Calu3 (cell line): ENCODE data around the gene MYOCD. TPM values are rescaled to one million over a fixed set of nuclear protein-coding genes. Genes with fewer than 3 reads are reported as not detected.

Experiments used
- BruUV-seq: library from RNA; stranded (reverse); fragments of 400-500 nt; replicated peaks from 2 replicates; lab custom pipeline; 2021; lab: Mats Ljungman, UMichigan
- CTCF ChIA-PET: fragments of 300-600 bp; sonication (Branson Sonifier 250); formaldehyde crosslinking; loops from one replicate; lab custom pipeline; 2022; ENCODE audit warnings: antibody characterized with exemption; lab: Charles Lee
- DNase-seq: peaks from one replicate; pipeline ENCODE4 v3.0.0; 2022
- H3K27ac Mint-ChIP-seq: one replicate; pipeline ENCODE4 v1.8.0; 2022; ENCODE audit warnings: mixed read lengths; ENCODE audit not compliant: unreplicated experiment
- H3K27me3 Mint-ChIP-seq: one replicate; pipeline ENCODE4 v1.8.0; 2022; ENCODE audit warnings: mixed read lengths; ENCODE audit not compliant: unreplicated experiment
- H3K36me3 Mint-ChIP-seq: one replicate; pipeline ENCODE4 v1.8.0; 2022; ENCODE audit warnings: mild to moderate bottlenecking, moderate library complexity, mixed read lengths; ENCODE audit not compliant: insufficient read depth, unreplicated experiment
- H3K4me1 Mint-ChIP-seq: one replicate; pipeline ENCODE4 v1.8.0; 2022; ENCODE audit warnings: mild to moderate bottlenecking, low read depth, mixed read lengths; ENCODE audit not compliant: unreplicated experiment
- H3K4me3 Mint-ChIP-seq: one replicate; pipeline ENCODE4 v1.8.0; 2022; ENCODE audit warnings: mild to moderate bottlenecking, low read depth, moderate library complexity, mixed read lengths; ENCODE audit not compliant: unreplicated experiment
- H3K9me3 Mint-ChIP-seq: one replicate; pipeline ENCODE4 v1.8.0; 2022; ENCODE audit warnings: low read depth, mixed read lengths; ENCODE audit not compliant: unreplicated experiment
- intact Hi-C: fragments of 100-400 bp; cut with micrococcal nuclease; formaldehyde crosslinking; loops from one replicate; pipeline ENCODE4 v1.10.0; 2022; ENCODE audit not compliant: unreplicated experiment
- total RNA-seq: library from RNA; stranded (reverse); gene quantifications from 2 replicates; pipeline ENCODE4 v1.2.3, GENCODE V29; 2022
- TF ChIP-seq, protein P1 (sequence below): fragments of 200-600 bp; IDR thresholded peaks from one replicate; pipeline ENCODE4 v1.8.0; 2022; ENCODE audit warnings: antibody characterized with exemption; ENCODE audit not compliant: unreplicated experiment

The MYOCD gene
- total RNA-seq, 1 experiment from 2014 or later: not detected

GRCh38 chr17:12655936-12656335 lies 9.8 kb upstream of the MYOCD start:
- H3K36me3 Mint-ChIP-seq: no peaks in the 10 kb centered on the region
- BruUV-seq: no TSS peak
- no peak overlapping the region for H3K27ac Mint-ChIP-seq
- TF ChIP-seq, protein P1, sequence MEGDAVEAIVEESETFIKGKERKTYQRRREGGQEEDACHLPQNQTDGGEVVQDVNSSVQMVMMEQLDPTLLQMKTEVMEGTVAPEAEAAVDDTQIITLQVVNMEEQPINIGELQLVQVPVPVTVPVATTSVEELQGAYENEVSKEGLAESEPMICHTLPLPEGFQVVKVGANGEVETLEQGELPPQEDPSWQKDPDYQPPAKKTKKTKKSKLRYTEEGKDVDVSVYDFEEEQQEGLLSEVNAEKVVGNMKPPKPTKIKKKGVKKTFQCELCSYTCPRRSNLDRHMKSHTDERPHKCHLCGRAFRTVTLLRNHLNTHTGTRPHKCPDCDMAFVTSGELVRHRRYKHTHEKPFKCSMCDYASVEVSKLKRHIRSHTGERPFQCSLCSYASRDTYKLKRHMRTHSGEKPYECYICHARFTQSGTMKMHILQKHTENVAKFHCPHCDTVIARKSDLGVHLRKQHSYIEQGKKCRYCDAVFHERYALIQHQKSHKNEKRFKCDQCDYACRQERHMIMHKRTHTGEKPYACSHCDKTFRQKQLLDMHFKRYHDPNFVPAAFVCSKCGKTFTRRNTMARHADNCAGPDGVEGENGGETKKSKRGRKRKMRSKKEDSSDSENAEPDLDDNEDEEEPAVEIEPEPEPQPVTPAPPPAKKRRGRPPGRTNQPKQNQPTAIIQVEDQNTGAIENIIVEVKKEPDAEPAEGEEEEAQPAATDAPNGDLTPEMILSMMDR: no peak
- CTCF ChIA-PET: no interaction called here
- intact Hi-C loops: no loop called here
- peaks cover 10% of the 10 kb centered on the region for H3K27me3 Mint-ChIP-seq
- no peaks in the 10 kb centered on the region for H3K4me1 Mint-ChIP-seq
- H3K4me3 Mint-ChIP-seq: no peak overlapping the region
- no peak for DNase-seq
- H3K9me3 Mint-ChIP-seq: no peaks in the 10 kb centered on the region

DNA sequence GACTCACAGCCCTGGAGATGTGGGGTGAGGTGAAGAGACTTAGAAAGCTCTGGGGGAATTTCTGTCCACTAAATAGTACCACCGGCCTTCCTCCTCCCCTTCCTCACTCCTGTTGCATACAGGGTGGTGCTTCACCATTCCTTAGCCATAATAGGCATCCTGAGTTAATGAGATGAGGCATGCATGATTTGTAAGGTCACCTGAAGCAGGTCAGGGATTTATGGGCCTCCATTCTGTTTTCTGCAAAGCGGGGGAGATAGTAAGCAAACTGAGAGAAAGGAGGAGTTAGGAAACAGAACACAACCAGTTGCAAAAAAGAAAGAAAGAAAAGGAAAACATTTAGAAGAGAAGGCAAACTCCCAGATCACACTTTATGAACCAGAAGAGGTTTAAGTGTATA lies 9.3 kb upstream of the MYOCD start:
- intact Hi-C loops: no loop called here
- H3K4me1 Mint-ChIP-seq: no peaks in the 10 kb centered on the region
- CTCF ChIA-PET: no interaction called here

GRCh38 chr17:12659500-12659899 lies 6.2 kb upstream of the MYOCD start:
- BruUV-seq: no TSS peak
- intact Hi-C loops: no loop called here
- DNase-seq: no peak
- no peaks in the 10 kb centered on the region for H3K4me1 Mint-ChIP-seq
- no peaks in the 10 kb centered on the region for H3K36me3 Mint-ChIP-seq
- H3K9me3 Mint-ChIP-seq: no peaks in the 10 kb centered on the region
- TF ChIP-seq, protein P1: no peak
- no peak overlapping the region for H3K4me3 Mint-ChIP-seq
- no peak overlapping the region for H3K27ac Mint-ChIP-seq
- peaks cover 26% of the 10 kb centered on the region for H3K27me3 Mint-ChIP-seq
- CTCF ChIA-PET: interaction anchor here (1.3 kb wide), 1 partner anchor 114 kb away, joined by 12 read pairs; no protein-coding TSS in a partner anchor

More for the DNA sequence above, 9.3 kb upstream of the MYOCD start:
- H3K27ac Mint-ChIP-seq: no peak overlapping the region
- no peaks in the 10 kb centered on the region for H3K36me3 Mint-ChIP-seq
- TF ChIP-seq, protein P1: no peak
- H3K27me3 Mint-ChIP-seq: peaks cover 8% of the 10 kb centered on the region
- BruUV-seq: no TSS peak
- no peaks in the 10 kb centered on the region for H3K9me3 Mint-ChIP-seq
- DNase-seq: no peak
- no peak overlapping the region for H3K4me3 Mint-ChIP-seq

DNA sequence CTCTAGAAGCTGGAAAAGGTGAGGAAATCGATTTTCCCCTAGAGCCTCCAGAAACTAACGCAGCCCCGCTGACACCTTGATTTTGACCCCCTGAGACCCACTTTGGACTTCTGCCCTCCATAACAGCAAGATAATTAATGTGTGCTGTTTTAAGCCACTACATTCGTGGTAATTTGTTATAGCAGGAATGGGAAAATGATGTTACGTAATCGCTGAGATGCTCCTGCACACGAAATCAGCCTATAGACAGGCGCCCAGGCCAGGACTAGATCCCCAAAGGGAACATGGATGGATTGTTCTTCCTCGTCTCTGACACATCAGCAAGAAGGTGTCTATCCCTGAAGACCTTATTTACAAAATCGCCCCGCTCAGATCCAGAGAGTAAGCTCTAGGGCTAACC lies 1.4 kb upstream of the MYOCD start:
- BruUV-seq: no TSS peak
- no peak overlapping the region for H3K27ac Mint-ChIP-seq
- H3K36me3 Mint-ChIP-seq: no peaks in the 10 kb centered on the region
- CTCF ChIA-PET: interaction anchor here (1.3 kb wide), 1 partner anchor 78 kb away, joined by 5 read pairs; no protein-coding TSS in a partner anchor
- intact Hi-C loops: loop anchor here (10.0 kb wide), 1 partner anchor 119 kb away; no protein-coding TSS in a partner anchor
- H3K27me3 Mint-ChIP-seq: peaks cover 39% of the 10 kb centered on the region
- DNase-seq: no peak
- H3K9me3 Mint-ChIP-seq: no peaks in the 10 kb centered on the region
- TF ChIP-seq, protein P1: no peak
- no peak overlapping the region for H3K4me3 Mint-ChIP-seq
- H3K4me1 Mint-ChIP-seq: no peaks in the 10 kb centered on the region
